Fibroblast of lung (primary cell): ENCODE measurements around the gene LMNA. TPM values are rescaled to one million over a fixed set of nuclear protein-coding genes. Genes with fewer than 3 reads are reported as not detected.

Source experiments
- DNase-seq, 2 donors: peaks; one replicate each; pipeline versions ENCODE4 v3.0.0 to v3.0.0-alpha.2; 2010; ENCODE audit warnings: low read depth in 2 of 2
- H2AFZ ChIP-seq: 2 replicates; pipeline ENCODE4 v1.5.1; 2012; ENCODE audit warnings: low read length, control low read depth, inconsistent platforms
- H3K27ac ChIP-seq: 2 replicates; pipeline ENCODE4 v1.5.1; 2011; ENCODE audit warnings: low read length, control low read depth; ENCODE audit not compliant: insufficient read depth
- H3K27me3 ChIP-seq: 2 replicates; pipeline ENCODE4 v1.5.1; 2011; ENCODE audit warnings: mild to moderate bottlenecking, low read length; ENCODE audit not compliant: control insufficient read depth, insufficient read depth
- H3K36me3 ChIP-seq: 2 replicates; pipeline ENCODE4 v1.5.1; 2011; ENCODE audit warnings: low read length; ENCODE audit not compliant: control insufficient read depth, insufficient read depth
- H3K4me1 ChIP-seq: 2 replicates; pipeline ENCODE4 v1.5.1; 2011; ENCODE audit warnings: low read length; ENCODE audit not compliant: control insufficient read depth, insufficient read depth; ENCODE audit errors: extremely low read depth
- H3K4me2 ChIP-seq: 2 replicates; pipeline ENCODE4 v1.5.1; 2011; ENCODE audit warnings: low read length, control low read depth; ENCODE audit not compliant: insufficient read depth; ENCODE audit errors: extremely low read depth
- H3K4me3 ChIP-seq, 4 experiments: fragments of 200-600 bp in 1 of 4; sonication (generic) in 1 of 4; replicated peaks in 1 of 4; 2 replicates each; pipeline ENCODE4 v1.5.1; 2011 to 2016; ENCODE audit warnings: low read length in 4 of 4, low read depth in 3 of 4, mild to moderate bottlenecking in 3 of 4, control low read depth in 2 of 4, inconsistent platforms in 1 of 4, mixed read lengths in 1 of 4; ENCODE audit not compliant: insufficient read depth in 1 of 4; ENCODE audit errors: control extremely low read depth in 1 of 4
- H3K79me2 ChIP-seq: 2 replicates; pipeline ENCODE4 v1.5.1; 2012; ENCODE audit warnings: mild to moderate bottlenecking, low read length, inconsistent platforms; ENCODE audit not compliant: control insufficient read depth, insufficient read depth
- H3K9ac ChIP-seq: 2 replicates; pipeline ENCODE4 v1.5.1; 2011; ENCODE audit warnings: mild to moderate bottlenecking, low read length, control low read depth; ENCODE audit not compliant: insufficient read depth
- H3K9me3 ChIP-seq: 2 replicates; pipeline ENCODE4 v1.5.1; 2012; ENCODE audit warnings: low read depth, low read length; ENCODE audit not compliant: control insufficient read depth, insufficient read depth
- H4K20me1 ChIP-seq: 2 replicates; pipeline ENCODE4 v1.5.1; 2011; ENCODE audit warnings: low read length; ENCODE audit not compliant: control insufficient read depth, insufficient read depth; ENCODE audit errors: extremely low read depth
- EZH2 ChIP-seq: IDR thresholded peaks from 2 replicates; pipeline ENCODE4 v1.5.1; 2012; ENCODE audit warnings: low read length, control low read depth, mild to moderate bottlenecking; ENCODE audit errors: missing control alignments
- polyA plus RNA-seq, 2 donors: library from polyadenylated mRNA; depleted of rRNA in 1 of 2; stranded (reverse) in 1 of 2; unstranded in 1 of 2; fragments of >200 nt; gene quantifications; 2 replicates each; pipeline ENCODE4 v1.2.1, GENCODE V29; 2011 to 2012; ENCODE audit warnings: missing spikeins in 1 of 2
- total RNA-seq: library from RNA; depleted of rRNA; stranded (reverse); fragments of >200 nt; gene quantifications from 2 replicates; pipeline ENCODE4 v1.2.1, GENCODE V29; 2014
- TF ChIP-seq, protein P1 (sequence below), 2 donors: IDR thresholded peaks in 1 of 2; conservative IDR thresholded peaks in 1 of 2; 1 replicate in 1 of 2; 2 replicates in 1 of 2; pipeline ENCODE4 v1.5.1; 2011 to 2012; ENCODE audit warnings: low read length in 2 of 2, control low read depth in 1 of 2, inconsistent platforms in 1 of 2, low read depth in 1 of 2, mild to moderate bottlenecking in 1 of 2

The LMNA gene
- total and polyA plus RNA-seq, 2 donors (not counting 1 experiment from before 2014, with no cell fraction given), result 613 to 1,150 TPM

DNA sequence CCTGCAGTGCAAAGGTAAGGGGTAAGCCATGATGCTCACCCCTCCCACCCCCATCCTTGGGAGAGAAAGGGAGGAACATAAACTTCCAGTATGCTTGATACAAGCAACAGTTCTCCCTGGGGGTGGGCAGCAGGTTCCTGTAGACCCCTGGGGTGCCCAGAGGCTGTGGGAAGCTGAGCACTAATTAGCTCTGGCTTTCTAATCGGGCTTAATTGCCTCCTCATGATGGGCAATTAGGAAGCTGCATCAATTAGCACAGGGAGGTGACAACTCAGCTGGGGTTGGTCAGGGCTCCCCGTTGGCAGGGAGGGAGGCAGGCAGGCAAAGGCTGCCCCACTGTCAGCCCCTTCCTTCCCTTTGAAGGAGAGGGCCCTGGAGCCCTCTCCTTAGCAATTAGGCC lies 15.7 kb upstream of the LMNA start:
- Histone ChIP-seq H3K4me3 (no peak overlapping the region), H3K9ac (no peak overlapping the region), H2AFZ (no peak overlapping the region), H3K9me3 (no peaks in the 10 kb centered on the region), H3K27me3 (no peaks in the 10 kb centered on the region), H3K79me2 (peaks cover 2% of the 10 kb centered on the region), H3K36me3 (no peaks in the 10 kb centered on the region), H3K27ac (no peak overlapping the region), H3K4me2 (no peak overlapping the region), H4K20me1 (no peaks in the 10 kb centered on the region), H3K4me1 (peaks cover 30% of the 10 kb centered on the region)
- no peak for DNase-seq
- TF ChIP-seq, protein P1, sequence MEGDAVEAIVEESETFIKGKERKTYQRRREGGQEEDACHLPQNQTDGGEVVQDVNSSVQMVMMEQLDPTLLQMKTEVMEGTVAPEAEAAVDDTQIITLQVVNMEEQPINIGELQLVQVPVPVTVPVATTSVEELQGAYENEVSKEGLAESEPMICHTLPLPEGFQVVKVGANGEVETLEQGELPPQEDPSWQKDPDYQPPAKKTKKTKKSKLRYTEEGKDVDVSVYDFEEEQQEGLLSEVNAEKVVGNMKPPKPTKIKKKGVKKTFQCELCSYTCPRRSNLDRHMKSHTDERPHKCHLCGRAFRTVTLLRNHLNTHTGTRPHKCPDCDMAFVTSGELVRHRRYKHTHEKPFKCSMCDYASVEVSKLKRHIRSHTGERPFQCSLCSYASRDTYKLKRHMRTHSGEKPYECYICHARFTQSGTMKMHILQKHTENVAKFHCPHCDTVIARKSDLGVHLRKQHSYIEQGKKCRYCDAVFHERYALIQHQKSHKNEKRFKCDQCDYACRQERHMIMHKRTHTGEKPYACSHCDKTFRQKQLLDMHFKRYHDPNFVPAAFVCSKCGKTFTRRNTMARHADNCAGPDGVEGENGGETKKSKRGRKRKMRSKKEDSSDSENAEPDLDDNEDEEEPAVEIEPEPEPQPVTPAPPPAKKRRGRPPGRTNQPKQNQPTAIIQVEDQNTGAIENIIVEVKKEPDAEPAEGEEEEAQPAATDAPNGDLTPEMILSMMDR (conservative IDR thresholded peaks at IDR 0.05 in 1 of 2, IDR thresholded peaks at IDR 0.05 in 1 of 2; ENCODE audit: low read depth in 1 of 2, low read length in 2 of 2), result no peak
- no peak for TF ChIP-seq EZH2

DNA sequence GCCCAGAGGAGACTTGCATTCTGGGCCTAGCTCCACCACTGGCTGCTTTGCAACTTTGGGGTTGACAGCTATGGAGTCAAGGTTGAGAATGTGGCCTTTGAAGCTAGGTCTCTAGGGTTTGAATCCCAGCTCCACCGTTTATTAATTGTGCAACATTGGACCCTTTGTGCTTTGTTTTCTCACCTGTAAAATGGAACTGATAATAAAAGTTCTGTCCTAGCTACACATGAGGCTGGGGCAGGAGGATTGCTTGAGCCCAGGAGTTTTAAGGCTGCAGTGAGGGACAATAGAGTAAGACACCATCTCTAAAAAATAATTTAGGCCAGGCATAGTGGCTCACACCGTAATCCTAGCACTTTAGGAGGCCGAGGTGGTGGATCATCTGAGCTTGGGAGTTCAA lies 15.2 kb upstream of the LMNA start:
- H3K27me3 ChIP-seq, result no peaks in the 10 kb centered on the region
- H3K9ac ChIP-seq, result no peak overlapping the region
- no peak overlapping the region for H3K27ac ChIP-seq
- no peak for TF ChIP-seq EZH2
- TF ChIP-seq, protein P1 (conservative IDR thresholded peaks at IDR 0.05 in 1 of 2, IDR thresholded peaks at IDR 0.05 in 1 of 2; ENCODE audit: low read depth in 1 of 2, low read length in 2 of 2), result no peak
- DNase-seq, result no peak
- peaks cover 33% of the 10 kb centered on the region for H3K4me1 ChIP-seq
- no peaks in the 10 kb centered on the region for H3K9me3 ChIP-seq
- peaks cover 4% of the 10 kb centered on the region for H3K79me2 ChIP-seq
- H3K4me2 ChIP-seq, result no peak overlapping the region
- no peak overlapping the region for H2AFZ ChIP-seq
- H4K20me1 ChIP-seq, result no peaks in the 10 kb centered on the region
- no peaks in the 10 kb centered on the region for H3K36me3 ChIP-seq
- no peak overlapping the region for H3K4me3 ChIP-seq

DNA sequence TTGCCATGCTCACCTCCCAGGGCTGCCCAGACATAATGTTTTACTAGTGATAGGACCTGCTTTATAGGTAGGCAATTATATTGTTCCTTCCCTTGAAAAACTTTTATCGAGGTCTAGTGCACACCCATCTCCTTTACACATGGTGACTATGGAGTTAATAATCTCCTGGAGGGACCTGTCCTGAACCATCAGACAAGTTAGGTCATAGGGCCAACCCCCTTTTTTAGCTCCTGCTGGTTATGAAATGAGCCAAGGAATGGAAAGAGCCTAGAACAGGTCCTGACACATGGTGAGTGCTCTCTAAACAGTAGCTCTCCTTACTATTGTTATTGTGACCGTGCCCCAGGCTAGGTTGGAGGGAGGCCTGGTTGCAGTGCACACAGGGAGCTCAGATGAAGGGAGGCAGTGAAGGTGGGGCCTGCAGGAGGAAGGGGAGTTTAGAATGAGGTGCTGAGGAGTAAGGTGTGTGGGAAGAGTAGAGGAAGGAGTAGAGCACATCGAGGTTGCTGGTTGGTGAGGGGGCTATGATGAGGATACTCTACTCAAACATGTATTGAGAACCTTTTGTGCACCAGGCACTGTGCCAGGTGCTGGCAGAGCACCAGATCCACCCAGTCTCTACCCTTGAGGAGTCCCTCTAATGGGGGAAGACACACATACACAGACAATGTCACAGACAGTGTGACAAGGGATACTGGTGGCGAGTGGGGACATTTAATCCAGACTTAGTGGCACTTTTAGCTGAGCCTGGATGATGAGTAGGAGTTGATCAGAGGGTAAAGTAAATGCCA lies 14.1 kb upstream of the LMNA start:
- Histone ChIP-seq H3K9me3 (no peaks in the 10 kb centered on the region), H3K4me2 (no peak overlapping the region), H3K36me3 (no peaks in the 10 kb centered on the region), H3K4me1 (peaks cover 43% of the 10 kb centered on the region), H3K27me3 (no peaks in the 10 kb centered on the region), H3K9ac (no peak overlapping the region), H3K79me2 (peaks cover 7% of the 10 kb centered on the region), H4K20me1 (no peaks in the 10 kb centered on the region), H2AFZ (no peak overlapping the region), H3K4me3 (no peak overlapping the region), H3K27ac (no peak overlapping the region)
- no peak for TF ChIP-seq EZH2
- TF ChIP-seq, protein P1 (conservative IDR thresholded peaks at IDR 0.05 in 1 of 2, IDR thresholded peaks at IDR 0.05 in 1 of 2; ENCODE audit: low read depth in 1 of 2, low read length in 2 of 2), result no peak
- DNase-seq, result no peak
